Heart left ventricle (tissue), 16 donors: ENCODE results near the gene HSD17B8. TPM values are rescaled to one million over a fixed set of nuclear protein-coding genes. Genes with fewer than 3 reads are reported as not detected.

Source experiments
- ATAC-seq, 4 donors: fragments of 200-7000 bp; cut with Tn5 transposase; one replicate each; pipeline ENCODE4 v1.9.1; 2020 to 2022; ENCODE audit warnings: moderate library complexity in 4 of 4, mild to moderate bottlenecking in 3 of 4, moderate number of reproducible peaks in 1 of 4
- DNase-seq, 5 donors: peaks; one replicate each; pipeline ENCODE4 v3.0.0-alpha.2; 2020
- H3K27ac ChIP-seq, 12 donors: fragments of 200-600 bp; sonication (generic) in 4 of 12; one replicate each; pipeline versions ENCODE4 v1.5.0 to v1.8.0; 2016 to 2022; ENCODE audit warnings: mild to moderate bottlenecking in 2 of 12
- H3K27me3 ChIP-seq, 9 donors: fragments of 200-600 bp; sonication (generic) in 2 of 9; one replicate each; pipeline versions ENCODE4 v1.5.1 to v1.8.0; 2016 to 2022; ENCODE audit warnings: mild to moderate bottlenecking in 3 of 9
- H3K36me3 ChIP-seq, 9 donors: fragments of 200-600 bp; sonication (generic) in 2 of 9; one replicate each; pipeline versions ENCODE4 v1.5.0 to v1.8.0; 2018 to 2022; ENCODE audit warnings: mild to moderate bottlenecking in 2 of 9
- H3K4me1 ChIP-seq, 12 donors: fragments of 200-600 bp; sonication (generic) in 4 of 12; one replicate each; pipeline versions ENCODE4 v1.5.0 to v1.8.0; 2016 to 2022; ENCODE audit warnings: mild to moderate bottlenecking in 3 of 12
- H3K4me3 ChIP-seq, 12 donors: fragments of 200-600 bp; sonication (generic) in 4 of 12; one replicate each; pipeline versions ENCODE4 v1.5.0 to v1.8.0; 2017 to 2022; ENCODE audit warnings: mild to moderate bottlenecking in 9 of 12, moderate library complexity in 4 of 12
- H3K9me3 ChIP-seq, 12 donors: fragments of 200-600 bp; sonication (generic) in 4 of 12; one replicate each; pipeline versions ENCODE4 v1.5.0 to v1.8.0; 2016 to 2022; ENCODE audit warnings: mild to moderate bottlenecking in 1 of 12
- CTCF ChIP-seq, 12 donors: fragments of 200-600 bp; sonication (generic) in 4 of 12; IDR thresholded peaks; one replicate each; pipeline versions ENCODE4 v1.5.0 to v1.8.0; 2018 to 2022; ENCODE audit warnings: antibody characterized with exemption in 12 of 12, mild to moderate bottlenecking in 5 of 12
- POLR2A ChIP-seq, 2 donors: fragments of 450-650 bp; IDR thresholded peaks; one replicate each; pipeline ENCODE4 v1.6.1; 2017; ENCODE audit warnings: antibody characterized with exemption in 2 of 2, mild to moderate bottlenecking in 2 of 2, moderate library complexity in 2 of 2
- WGBS, 4 donors: extraction: QIAGEN DNeasy Blood & Tissue Kit in 2 of 4; methylation state at CpG; one replicate each; pipeline versions ENCODE4 v1.1.5 to v1.1.7; 2013 to 2018; 5-methylcytosine and 5-hydroxymethylcytosine counted together
- intact Hi-C, 10 donors: fragments of 100-400 bp; cut with DNase I; formaldehyde crosslinking; loops; one replicate each; pipeline versions ENCODE4 v1.11.1 to v1.14.2; 2022
- polyA plus RNA-seq, 2 donors: library from polyadenylated mRNA; stranded (reverse); fragments of 200-250 nt; gene quantifications; one replicate each; pipeline ENCODE4 v1.2.3, GENCODE V29; 2013
- total RNA-seq, 9 donors: library from RNA; depleted of rRNA in 2 of 9; stranded (reverse); fragments of >200 nt in 2 of 9; fragmentation: NEBNext Ultra II Directional in 3 of 9; extraction: Animal tissue kit (Norgen Biotek cat#: 25700) in 3 of 9; gene quantifications; one replicate each; pipeline versions ENCODE4 v1.1.0 to v1.2.4, GENCODE V29; 2016 to 2023
- donor health status: ischemic (EF 13 %, LVEDD 7.1; RV severe dilation, severe dysfunction).
- donor health status: healthy with polysubstance abuse.
- donor health status: DM: no; HTN: yes; CAD: no.
- donor health status: DM: no; HTN: no; CAD: no.
- donor health status: ischemic (EF 25% LVEDD 6.9; RV normal size, moderate dysfunction).
- donor health status: ischemic (EF 25% LVEDD 5.7; RV mildly dilated, moderate dysfunction).
- donor health status: healthy.
- donor health status: DM: yes; HTN: yes; CAD: no.
- donor health status: ischemic (EF 35%, LVEDD 5.7; RV mildly dilated, moderate dysfunction).
- donor health status: nonischemic (EF 11% LVEDD 7.7; RV severe dilation, severe dysfunction).
- donor health status: DM: yes; HTN: yes; CAD: no.
- donor health status: PGD.
- donor health status: ischemic (EF 29% LVEDD 5.4; RV normal size, mild dysfunction).
- donor health status: nonischemic (EF 23%, LVEDD 6.1; RV moderate dilation, normal function).

HSD17B8 gene
- total and polyA plus RNA-seq, 11 donors: 15.8 to 31.7 (median 17.9) TPM

GRCh38 chr6:33192105-33192646 is 12.3 kb upstream of the HSD17B8 start, which contains the start of gene COL11A2:
Gene COL11A2, minus strand, starts transcription at chr6:33192467. Its CDS starts 227 bp downstream, at chr6:33192240.
- Histone ChIP-seq H3K36me3 (peaks cover 0 to 35% (median 32%) of the 10 kb centered on the region in 9 donors), H3K27ac (peak within 1 kb of the TSS in 10 of 12 donors; percentile 26 to 81 (median 55)), H3K27me3 (peaks cover 0 to 21% (median 0%) of the 10 kb centered on the region in 9 donors), H3K9me3 (no peaks in the 10 kb centered on the region), H3K4me1 (peaks cover 0 to 40% (median 19%) of the 10 kb centered on the region in 12 donors), H3K4me3 (peak within 1 kb of the TSS; percentile 5 to 63 (median 50))
- ATAC-seq: peak in 2 of 4 donors; percentile 2 to 8
- intact Hi-C loops: no loop called here
- DNase-seq: no peak
- WGBS, 4 donors: 11 to 39% (median 17%) methylated on average over 6 to 35 of the region's 35 CpGs
- TF ChIP-seq POLR2A (IDR thresholded peaks at IDR 0.05): no peak
- TF ChIP-seq CTCF (IDR thresholded peaks at IDR 0.05): no peak

GRCh38 chr6:33192671-33193602 is 11.5 kb upstream of the HSD17B8 start:
- peak in 3 of 5 donors; percentile 49 to 70 (median 55) for DNase-seq
- no peak for TF ChIP-seq POLR2A (IDR thresholded peaks at IDR 0.05)
- no peak for TF ChIP-seq CTCF (IDR thresholded peaks at IDR 0.05)
- peaks cover 0 to 48% (median 25%) of the 10 kb centered on the region in 12 donors for H3K4me1 ChIP-seq
- peak overlapping the region; percentile 5 to 63 (median 50) for H3K4me3 ChIP-seq
- intact Hi-C loops: no loop called here
- no peaks in the 10 kb centered on the region for H3K9me3 ChIP-seq
- WGBS, 4 donors: 2 to 3% (median 2%) methylated on average over 60 to 72 of the region's 72 CpGs
- peaks cover 0 to 43% (median 36%) of the 10 kb centered on the region in 9 donors for H3K36me3 ChIP-seq
- peaks cover 0 to 21% (median 0%) of the 10 kb centered on the region in 9 donors for H3K27me3 ChIP-seq
- peak overlapping the region in 10 of 12 donors; percentile 30 to 81 (median 55) for H3K27ac ChIP-seq
- peak in 3 of 4 donors; percentile 31 to 37 (median 37) for ATAC-seq

GRCh38 chr6:33193619-33194018 is 10.8 kb upstream of the HSD17B8 start:
- Histone ChIP-seq H3K4me3 (peak overlapping the region in 8 of 12 donors; percentile 38 to 63 (median 54)), H3K4me1 (peaks cover 0 to 55% (median 32%) of the 10 kb centered on the region in 12 donors), H3K27ac (peak overlapping the region in 9 of 12 donors; percentile 26 to 81 (median 54)), H3K27me3 (peaks cover 0 to 21% (median 0%) of the 10 kb centered on the region in 9 donors), H3K36me3 (peaks cover 0 to 45% (median 36%) of the 10 kb centered on the region in 9 donors), H3K9me3 (no peaks in the 10 kb centered on the region)
- intact Hi-C loops: no loop called here
- WGBS, 4 donors: 44 to 66% (median 51%) methylated on average over 5 to 6 of the region's 6 CpGs
- TF ChIP-seq CTCF (IDR thresholded peaks at IDR 0.05) (no peak), POLR2A (IDR thresholded peaks at IDR 0.05) (no peak)
- ATAC-seq (no peak), DNase-seq (no peak)
